ENCODE results near the gene BSN.
"Not testable (repeated sequence)": the region's sequence is repeated elsewhere in the genome, so short reads cannot be mapped to it uniquely, and the experiment has no call there.

Gene BSN

GRCh38 chr3:49680493-49681231 is 126.4 kb downstream of the BSN start:
- DNase-seq: no peak

GRCh38 chr3:49681232-49681522 is 126.9 kb downstream of the BSN start:
- DNase-seq: no peak

GRCh38 chr3:49681543-49681942 is 127.3 kb downstream of the BSN start:
- DNase-seq: no peak

GRCh38 chr3:49683162-49683561 is 128.9 kb downstream of the BSN start:
- no peak for DNase-seq

- not testable (repeated sequence) for DNase-seq
These were observed 130.2 kb downstream of the BSN start for GRCh38 chr3:49684453-49684852.

GRCh38 chr3:49685103-49685502 is 130.8 kb downstream of the BSN start:
- DNase-seq: not testable (repeated sequence)

- DNase-seq: not testable (repeated sequence)
These were observed 131.6 kb downstream of the BSN start for GRCh38 chr3:49685846-49686245.

GRCh38 chr3:49686346-49686745 is 132.1 kb downstream of the BSN start:
- not testable (repeated sequence) for DNase-seq

- not testable (repeated sequence) for DNase-seq
These were observed 132.6 kb downstream of the BSN start for GRCh38 chr3:49686769-49687423.

GRCh38 chr3:49687424-49687795 is 133.1 kb downstream of the BSN start:
- not testable (repeated sequence) for DNase-seq

GRCh38 chr3:49688338-49689045 is 134.2 kb downstream of the BSN start:
- not testable (repeated sequence) for DNase-seq

GRCh38 chr3:49689046-49689907 is 135.0 kb downstream of the BSN start, which contains the start of the genes MST1 and RNF123:
TSS of gene MST1 (minus strand) at chr3:49689474. CDS start at chr3:49688691, 783 bp downstream.
TSS of gene RNF123 (plus strand) at chr3:49689557. CDS start at chr3:49691166, 1,609 bp downstream.
- DNase-seq: no peak

- DNase-seq: not testable (repeated sequence)
These were observed 135.8 kb downstream of the BSN start for GRCh38 chr3:49689908-49690624.

- DNase-seq: not testable (repeated sequence)
These were observed 136.6 kb downstream of the BSN start for GRCh38 chr3:49690856-49691255.

GRCh38 chr3:49691481-49691880 is 137.2 kb downstream of the BSN start:
- not testable (repeated sequence) for DNase-seq

- DNase-seq: not testable (repeated sequence)
These were observed 140.3 kb downstream of the BSN start for GRCh38 chr3:49694409-49695070.

- not testable (repeated sequence) for DNase-seq
These were observed 141.2 kb downstream of the BSN start for GRCh38 chr3:49695350-49696015.

GRCh38 chr3:49699281-49699979 is 145.2 kb downstream of the BSN start:
- no peak for DNase-seq

GRCh38 chr3:49700014-49700413 is 145.7 kb downstream of the BSN start:
- DNase-seq: no peak

GRCh38 chr3:49700453-49701128 is 146.3 kb downstream of the BSN start:
- no peak for DNase-seq

Measured in NCI-H526 treated with DMSO at 0.1 percent for 48 hours (cell line).